Keratinocyte (primary cell): Measurements from ENCODE around the gene BTRC. TPM values are rescaled to one million over a fixed set of nuclear protein-coding genes. Genes with fewer than 3 reads are reported as not detected.

Experiments
- DNase-seq: peaks from one replicate; pipeline ENCODE4 v3.0.0-alpha.2; 2011; ENCODE audit warnings: low read depth, missing footprints, low spot score
- FAIRE-seq: peaks from 2 replicates; lab custom pipeline; 2011; peaks lifted over from hg19 to GRCh38; lab: Jason Lieb, UNC
- H2AFZ ChIP-seq: 2 replicates; pipeline ENCODE4 v1.6.0; 2012; ENCODE audit warnings: low read length, control low read depth, inconsistent platforms; ENCODE audit not compliant: control insufficient read depth
- H3K27ac ChIP-seq: 2 replicates; pipeline ENCODE4 v1.5.1; 2011; ENCODE audit warnings: low read length; ENCODE audit not compliant: control insufficient read depth, insufficient read depth
- H3K27me3 ChIP-seq: 3 replicates; pipeline ENCODE4 v1.6.0; 2011; ENCODE audit warnings: low read length; ENCODE audit not compliant: control insufficient read depth, insufficient read depth; ENCODE audit errors: extremely low read depth
- H3K36me3 ChIP-seq, 2 experiments: 2 replicates in 1 of 2; 3 replicates in 1 of 2; pipeline ENCODE4 v1.5.1; 2011; ENCODE audit warnings: low read length in 2 of 2, mild to moderate bottlenecking in 1 of 2; ENCODE audit not compliant: control insufficient read depth in 2 of 2, insufficient read depth in 2 of 2; ENCODE audit errors: extremely low read depth in 1 of 2
- H3K4me1 ChIP-seq: 3 replicates; pipeline ENCODE4 v1.5.1; 2011; ENCODE audit warnings: low read length; ENCODE audit not compliant: control insufficient read depth, insufficient read depth; ENCODE audit errors: extremely low read depth
- H3K4me2 ChIP-seq: 3 replicates; pipeline ENCODE4 v1.6.0; 2011; ENCODE audit warnings: low read depth, low read length; ENCODE audit not compliant: control insufficient read depth, insufficient read depth; ENCODE audit errors: extremely low read depth
- H3K4me3 ChIP-seq, 3 experiments: fragments of 200-600 bp in 1 of 3; sonication (generic) in 1 of 3; 2 replicates in 2 of 3; 3 replicates in 1 of 3; pipeline ENCODE4 v1.5.1; 2011 to 2016; ENCODE audit warnings: low read length in 3 of 3, mild to moderate bottlenecking in 3 of 3, control low read depth in 2 of 3, inconsistent platforms in 1 of 3, low read depth in 1 of 3, mixed read lengths in 1 of 3, mixed run types in 1 of 3, moderate library complexity in 1 of 3; ENCODE audit not compliant: control insufficient read depth in 2 of 3, insufficient read depth in 2 of 3; ENCODE audit errors: extremely low read depth in 1 of 3
- H3K79me2 ChIP-seq: 2 replicates; pipeline ENCODE4 v1.6.0; 2012; ENCODE audit warnings: low read length; ENCODE audit not compliant: control insufficient read depth, insufficient read depth
- H3K9ac ChIP-seq: 3 replicates; pipeline ENCODE4 v1.6.0; 2011; ENCODE audit warnings: low read length; ENCODE audit not compliant: control insufficient read depth, insufficient read depth; ENCODE audit errors: extremely low read depth
- H3K9me1 ChIP-seq: 3 replicates; pipeline ENCODE4 v1.6.0; 2011; ENCODE audit warnings: low read length; ENCODE audit not compliant: control insufficient read depth, insufficient read depth; ENCODE audit errors: extremely low read depth
- H3K9me3 ChIP-seq: 2 replicates; pipeline ENCODE4 v1.5.1; 2012; ENCODE audit warnings: low read depth, low read length; ENCODE audit not compliant: control insufficient read depth
- H4K20me1 ChIP-seq: 3 replicates; pipeline ENCODE4 v1.6.0; 2011; ENCODE audit warnings: low read length; ENCODE audit not compliant: control insufficient read depth, insufficient read depth; ENCODE audit errors: extremely low read depth
- EZH2 ChIP-seq: IDR thresholded peaks from one replicate; pipeline ENCODE4 v1.6.1; 2012; ENCODE audit warnings: inconsistent platforms, mild to moderate bottlenecking, low read length, moderate library complexity
- dilution Hi-C: fragments of 300-500 bp; cut with MboI; formaldehyde crosslinking; loops from one replicate; pipeline ENCODE4 v1.7.0; 2020; ENCODE audit warnings: low sequenced_read_pairs; ENCODE audit not compliant: extremely low pct_ligation_motif_present
- polyA plus RNA-seq, 5 experiments: library from polyadenylated mRNA; depleted of rRNA in 3 of 5; stranded (reverse) in 3 of 5; stranded (forward) in 1 of 5; unstranded in 1 of 5; fragments of >200 nt; gene quantifications; 1 replicate in 1 of 5; 2 replicates in 3 of 5; 3 replicates in 1 of 5; pipeline versions ENCODE4 v1.2.1 to v1.2.3, GENCODE V29; 2011 to 2012; ENCODE audit warnings: missing spikeins in 2 of 5, low read depth in 1 of 5, low replicate concordance in 1 of 5
- TF ChIP-seq, protein P1 (sequence below), 3 experiments: IDR thresholded peaks in 1 of 3; conservative IDR thresholded peaks in 1 of 3; optimal IDR thresholded peaks in 1 of 3; 2 replicates in 2 of 3; 3 replicates in 1 of 3; pipeline versions ENCODE3 to v1.5.1; 2011; ENCODE audit warnings: low read length in 3 of 3, mild to moderate bottlenecking in 3 of 3, moderate library complexity in 2 of 3, control low read depth in 1 of 3, inconsistent platforms in 1 of 3; ENCODE audit not compliant: insufficient read depth in 2 of 3; ENCODE audit errors: extremely low read depth in 1 of 3

Gene BTRC
- polyA plus RNA-seq, 1 donor (not counting 4 experiments of a cell fraction or from before 2014, with no cell fraction given), result 21.7 TPM

DNA sequence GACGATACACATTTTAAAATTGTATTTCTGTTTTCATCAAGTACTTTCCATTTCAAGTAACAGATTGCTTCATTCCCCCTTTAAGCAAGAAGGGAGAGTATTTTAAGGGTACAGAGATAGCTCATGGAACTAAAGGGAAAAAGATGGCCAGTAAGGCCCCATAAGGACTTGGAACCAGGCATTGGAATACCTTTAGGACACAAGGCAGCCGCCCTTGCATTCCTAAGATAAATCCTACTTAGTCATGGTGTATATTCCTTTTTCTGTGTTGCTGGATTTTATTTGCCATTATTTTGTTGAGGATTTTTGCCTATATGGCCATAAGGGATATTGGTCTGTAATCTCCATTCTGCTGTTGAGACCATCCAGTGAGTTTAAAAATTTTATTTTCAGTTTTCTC lies 49.2 kb downstream of the BTRC start:
- Histone ChIP-seq H3K4me2 (no peak overlapping the region), H3K36me3 (no peaks in the 10 kb centered on the region), H3K27me3 (no peaks in the 10 kb centered on the region), H3K79me2 (no peaks in the 10 kb centered on the region), H3K9me3 (no peaks in the 10 kb centered on the region), H3K9me1 (no peaks in the 10 kb centered on the region), H3K27ac (no peak overlapping the region), H3K4me1 (no peaks in the 10 kb centered on the region), H2AFZ (no peak overlapping the region), H3K9ac (no peak overlapping the region), H4K20me1 (no peaks in the 10 kb centered on the region), H3K4me3 (no peak overlapping the region)
- DNase-seq, result no peak
- dilution Hi-C loops, result no loop called here
- TF ChIP-seq, protein P1, sequence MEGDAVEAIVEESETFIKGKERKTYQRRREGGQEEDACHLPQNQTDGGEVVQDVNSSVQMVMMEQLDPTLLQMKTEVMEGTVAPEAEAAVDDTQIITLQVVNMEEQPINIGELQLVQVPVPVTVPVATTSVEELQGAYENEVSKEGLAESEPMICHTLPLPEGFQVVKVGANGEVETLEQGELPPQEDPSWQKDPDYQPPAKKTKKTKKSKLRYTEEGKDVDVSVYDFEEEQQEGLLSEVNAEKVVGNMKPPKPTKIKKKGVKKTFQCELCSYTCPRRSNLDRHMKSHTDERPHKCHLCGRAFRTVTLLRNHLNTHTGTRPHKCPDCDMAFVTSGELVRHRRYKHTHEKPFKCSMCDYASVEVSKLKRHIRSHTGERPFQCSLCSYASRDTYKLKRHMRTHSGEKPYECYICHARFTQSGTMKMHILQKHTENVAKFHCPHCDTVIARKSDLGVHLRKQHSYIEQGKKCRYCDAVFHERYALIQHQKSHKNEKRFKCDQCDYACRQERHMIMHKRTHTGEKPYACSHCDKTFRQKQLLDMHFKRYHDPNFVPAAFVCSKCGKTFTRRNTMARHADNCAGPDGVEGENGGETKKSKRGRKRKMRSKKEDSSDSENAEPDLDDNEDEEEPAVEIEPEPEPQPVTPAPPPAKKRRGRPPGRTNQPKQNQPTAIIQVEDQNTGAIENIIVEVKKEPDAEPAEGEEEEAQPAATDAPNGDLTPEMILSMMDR (optimal IDR thresholded peaks at IDR 0.05 in 1 of 3, IDR thresholded peaks at IDR 0.05 in 1 of 3, conservative IDR thresholded peaks at IDR 0.05 in 1 of 3; ENCODE audit: extremely low read depth in 1 of 3, insufficient read depth in 2 of 3, low read length in 3 of 3), result no peak
- no peak for TF ChIP-seq EZH2
- no peak for FAIRE-seq

DNA sequence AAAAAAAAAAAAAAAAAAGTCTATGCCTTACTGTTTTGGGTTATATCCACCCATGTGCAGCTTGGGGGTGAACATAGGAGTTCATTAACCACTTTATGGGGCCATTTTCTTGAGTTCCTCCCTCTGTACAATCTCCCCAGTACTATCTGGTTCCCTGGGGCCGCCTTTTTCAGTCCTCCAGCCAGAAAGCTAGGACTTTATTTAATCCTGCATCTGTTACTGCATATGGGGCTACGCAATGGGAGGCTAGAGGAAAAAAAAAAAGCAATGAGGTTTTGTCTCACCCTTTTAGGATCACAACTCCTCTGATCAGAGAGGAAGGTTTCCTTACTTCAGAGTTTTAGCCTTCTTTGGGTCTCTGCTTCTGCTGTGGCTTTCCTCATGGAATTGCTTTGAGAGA lies 51.0 kb downstream of the BTRC start:
- DNase-seq (no peak), FAIRE-seq (no peak)
- Histone ChIP-seq H3K36me3 (no peaks in the 10 kb centered on the region), H3K4me2 (no peak overlapping the region), H3K27me3 (no peaks in the 10 kb centered on the region), H2AFZ (no peak overlapping the region), H3K4me3 (no peak overlapping the region), H3K9me3 (no peaks in the 10 kb centered on the region), H3K9ac (no peak overlapping the region), H3K4me1 (no peaks in the 10 kb centered on the region), H3K27ac (no peak overlapping the region), H3K79me2 (no peaks in the 10 kb centered on the region), H3K9me1 (no peaks in the 10 kb centered on the region), H4K20me1 (no peaks in the 10 kb centered on the region)
- TF ChIP-seq, protein P1 (optimal IDR thresholded peaks at IDR 0.05 in 1 of 3, IDR thresholded peaks at IDR 0.05 in 1 of 3, conservative IDR thresholded peaks at IDR 0.05 in 1 of 3; ENCODE audit: extremely low read depth in 1 of 3, insufficient read depth in 2 of 3, low read length in 3 of 3), result no peak
- TF ChIP-seq EZH2, result no peak
- dilution Hi-C loops, result no loop called here
